HCT116 (cell line): Measurements from ENCODE around the gene PXMP4. TPM values are rescaled to one million over a fixed set of nuclear protein-coding genes. Genes with fewer than 3 reads are reported as not detected.

Experiments used
- ATAC-seq: fragments of 200-7000 bp; cut with Tn5 transposase; 2 replicates; pipeline ENCODE4 v1.9.1; 2020; ENCODE audit warnings: mild to moderate bottlenecking, moderate library complexity
- BruUV-seq: library from RNA; stranded (reverse); fragments of 400-500 nt; replicated peaks from 2 replicates; lab custom pipeline; 2021; lab: Mats Ljungman, UMichigan
- CTCF ChIA-PET: fragments of 300-600 bp; sonication (Branson Sonifier 250); formaldehyde crosslinking; loops from one replicate; lab custom pipeline; 2021; ENCODE audit warnings: antibody characterized with exemption; lab: Charles Lee
- POLR2A ChIA-PET: fragments of 300-600, 350-600 bp; sonication (Branson Sonifier 250); formaldehyde crosslinking; loops from one replicate; lab custom pipeline; 2021; ENCODE audit warnings: antibody characterized with exemption; lab: Charles Lee
- RAD21 ChIA-PET, 2 experiments: fragments of 300-600 bp; sonication (Branson Sonifier 250); formaldehyde crosslinking; loops; one replicate each; lab custom pipeline; 2023; ENCODE audit warnings: low total read pairs in 2 of 2; ENCODE audit not compliant: uncharacterized antibody in 2 of 2, unreplicated experiment in 2 of 2, low non-redundant PET in 1 of 2; lab: Charles Lee
- DNase-seq: peaks from one replicate; pipeline ENCODE4 v3.0.0-alpha.2; 2010; ENCODE audit warnings: low read depth, low spot score
- H2AFZ ChIP-seq: fragments of 200-600 bp; shearing (Covaris generic), sonication (generic); 2 replicates; pipeline ENCODE4 v1.6.1; 2017; ENCODE audit warnings: low read depth, mixed run types, mixed read lengths, antibody characterized with exemption, low read length; ENCODE audit not compliant: poor library complexity, severe bottlenecking
- H3K27ac ChIP-seq: 2 replicates; pipeline ENCODE4 v1.5.1; 2012; ENCODE audit warnings: low read depth, low read length
- H3K27me3 ChIP-seq: fragments of 200-600 bp; sonication (generic); 2 replicates; pipeline ENCODE4 v1.6.1; 2016; ENCODE audit warnings: mixed run types, low read length, mixed read lengths; ENCODE audit not compliant: insufficient read depth
- H3K36me3 ChIP-seq, 2 experiments: fragments of 200-500 bp in 1 of 2; fragments of 200-600 bp in 1 of 2; sonication (Bioruptor generic) in 1 of 2; sonication (generic) in 1 of 2; 2 replicates each; pipeline versions ENCODE4 v1.5.1 to v1.6.1; 2014 to 2016; ENCODE audit warnings: low read length in 2 of 2, inconsistent platforms in 1 of 2, mixed read lengths in 1 of 2, mixed run types in 1 of 2; ENCODE audit not compliant: insufficient read depth in 2 of 2, control insufficient read depth in 1 of 2
- H3K4me1 ChIP-seq, 2 experiments: fragments of 200-600 bp in 1 of 2; sonication (generic) in 1 of 2; 2 replicates each; pipeline versions ENCODE4 v1.5.1 to v1.6.1; 2012 to 2017; ENCODE audit warnings: low read length in 2 of 2, inconsistent platforms in 1 of 2, mild to moderate bottlenecking in 1 of 2, mixed read lengths in 1 of 2, mixed run types in 1 of 2, moderate library complexity in 1 of 2; ENCODE audit not compliant: insufficient read depth in 2 of 2, control insufficient read depth in 1 of 2
- H3K4me2 ChIP-seq: fragments of 200-600 bp; sonication (generic); 2 replicates; pipeline ENCODE4 v1.6.1; 2017; ENCODE audit warnings: mixed run types, low read length, mixed read lengths
- H3K4me3 ChIP-seq, 2 experiments: fragments of 200-600 bp in 1 of 2; sonication (generic) in 1 of 2; replicated peaks in 1 of 2; 2 replicates each; pipeline ENCODE4 v1.5.1; 2011 to 2016; ENCODE audit warnings: low read length in 2 of 2, control low read depth in 1 of 2, low read depth in 1 of 2, mild to moderate bottlenecking in 1 of 2, mixed read lengths in 1 of 2, mixed run types in 1 of 2
- H3K79me2 ChIP-seq: fragments of 200-600 bp; sonication (generic); 2 replicates; pipeline ENCODE4 v1.6.1; 2017; ENCODE audit warnings: mild to moderate bottlenecking, mixed run types, low read length, moderate library complexity, mixed read lengths; ENCODE audit not compliant: insufficient read depth
- H3K9ac ChIP-seq: fragments of 200-600 bp; sonication (generic); 2 replicates; pipeline ENCODE4 v1.6.1; 2016; ENCODE audit warnings: low read length, mixed read lengths
- H3K9me2 ChIP-seq: fragments of 200-600 bp; sonication (generic), shearing (Covaris generic); 2 replicates; pipeline ENCODE4 v1.6.1; 2017; ENCODE audit warnings: mixed run types, mild to moderate bottlenecking, moderate library complexity; ENCODE audit not compliant: insufficient read depth
- H3K9me3 ChIP-seq, 2 experiments: fragments of 200-500 bp in 1 of 2; fragments of 200-600 bp in 1 of 2; sonication (Bioruptor generic) in 1 of 2; sonication (generic) in 1 of 2; 2 replicates each; pipeline ENCODE4 v1.6.1; 2014 to 2017; ENCODE audit warnings: low read length in 2 of 2, mixed read lengths in 2 of 2, inconsistent platforms in 1 of 2, low read depth in 1 of 2, mild to moderate bottlenecking in 1 of 2, mixed run types in 1 of 2, moderate library complexity in 1 of 2; ENCODE audit not compliant: control insufficient read depth in 1 of 2, insufficient read depth in 1 of 2
- H4K20me1 ChIP-seq: fragments of 200-600 bp; sonication (generic), shearing (Covaris generic); 2 replicates; pipeline ENCODE4 v1.6.1; 2017; ENCODE audit warnings: mixed run types, mild to moderate bottlenecking, moderate library complexity; ENCODE audit not compliant: insufficient read depth
- CBX3 ChIP-seq: IDR thresholded peaks from 2 replicates; pipeline ENCODE4 v1.6.1; 2012; ENCODE audit warnings: low read depth
- CEBPB ChIP-seq: IDR thresholded peaks from 2 replicates; pipeline ENCODE4 v1.6.1; 2012; ENCODE audit warnings: low read depth
- EGR1 ChIP-seq: IDR thresholded peaks from 2 replicates; pipeline ENCODE4 v1.6.1; 2012; ENCODE audit warnings: low read depth
- ELF1 ChIP-seq: IDR thresholded peaks from 2 replicates; pipeline ENCODE4 v1.6.1; 2012; ENCODE audit warnings: low read depth, borderline replicate concordance
- JUND ChIP-seq: IDR thresholded peaks from 2 replicates; pipeline ENCODE4 v1.6.1; 2012
- MAX ChIP-seq: IDR thresholded peaks from 2 replicates; pipeline ENCODE4 v1.6.1; 2012
- POLR2A ChIP-seq: IDR thresholded peaks from 2 replicates; pipeline ENCODE4 v1.7.0; 2011; ENCODE audit warnings: borderline replicate concordance; ENCODE audit not compliant: insufficient read depth, insufficient read length; ENCODE audit errors: extremely low read depth
- POLR2AphosphoS5 ChIP-seq: IDR thresholded peaks from 2 replicates; pipeline ENCODE4 v1.6.1; 2011; ENCODE audit warnings: mild to moderate bottlenecking, low read depth, low read length, moderate library complexity
- SIN3A ChIP-seq: IDR thresholded peaks from 2 replicates; pipeline ENCODE4 v1.6.1; 2012; ENCODE audit warnings: low read depth
- SP1 ChIP-seq: IDR thresholded peaks from 2 replicates; pipeline ENCODE4 v1.6.1; 2012; ENCODE audit warnings: low read depth
- SRF ChIP-seq: IDR thresholded peaks from 2 replicates; pipeline ENCODE4 v1.6.1; 2012; ENCODE audit warnings: low read depth
- YY1 ChIP-seq: IDR thresholded peaks from 2 replicates; pipeline ENCODE4 v1.6.1; 2011; ENCODE audit warnings: low read length, low read depth, moderate library complexity, mild to moderate bottlenecking; ENCODE audit not compliant: insufficient replicate concordance; ENCODE audit errors: extremely low read depth
- ZFX ChIP-seq: fragments of 450-650 bp; IDR thresholded peaks from 2 replicates; pipeline ENCODE4 v1.6.1; 2017
- ZNF274 ChIP-seq: fragments of 200-500 bp; sonication (Bioruptor generic); IDR thresholded peaks from 2 replicates; pipeline ENCODE4 v1.6.1; 2014; ENCODE audit warnings: mild to moderate bottlenecking, low read depth, low read length, inconsistent platforms
- intact Hi-C: fragments of 100-400 bp; cut with micrococcal nuclease; formaldehyde crosslinking; loops from 2 replicates; pipeline ENCODE4 v1.10.0; 2022
- total RNA-seq: library from RNA; stranded (reverse); gene quantifications from one replicate; pipeline ENCODE4 v1.2.1, GENCODE V29; 2021; ENCODE audit not compliant: unreplicated experiment
- TF ChIP-seq, protein P1 (sequence below): IDR thresholded peaks from 2 replicates; pipeline ENCODE4 v1.6.1; 2012; ENCODE audit warnings: low read depth

PXMP4 gene
- total RNA-seq, 1 experiment from 2014 or later: 9.6 TPM

DNA sequence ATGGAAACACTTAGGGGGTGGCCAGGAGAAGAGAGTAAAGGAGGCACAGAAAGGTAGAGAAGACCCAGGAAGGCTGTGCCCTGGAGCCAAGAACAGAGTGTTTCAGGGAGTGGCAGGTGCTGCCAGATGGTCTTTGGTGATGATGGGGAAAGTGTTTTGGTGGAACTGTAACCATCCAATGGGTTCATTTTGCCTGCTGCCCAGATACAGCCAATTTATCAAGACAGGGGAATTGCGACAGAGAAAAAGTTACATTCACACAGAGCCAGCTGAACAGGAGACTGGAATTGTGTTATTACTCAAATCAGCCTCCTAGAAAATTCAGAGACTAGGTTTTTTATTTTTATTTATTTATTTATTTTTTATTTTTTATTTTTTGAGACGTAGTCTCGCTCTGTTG, 16.9 kb upstream of the PXMP4 start:
- intact Hi-C loops: no loop called here
- Histone ChIP-seq H3K9me3 (peaks cover 13 to 14% of the 10 kb centered on the region in 2 experiments; a peak in 2 of 4 replicates), H4K20me1 (no peaks in the 10 kb centered on the region), H3K27ac (no peak overlapping the region), H3K36me3 (no peaks in the 10 kb centered on the region), H3K79me2 (peaks cover 11% of the 10 kb centered on the region; the same call in 1 of the 2 replicates), H3K27me3 (no peaks in the 10 kb centered on the region), H3K9me2 (no peaks in the 10 kb centered on the region), H3K4me2 (no peak overlapping the region), H3K4me3 (no peak overlapping the region), H2AFZ (no peak overlapping the region), H3K4me1 (peaks cover 18 to 24% of the 10 kb centered on the region in 2 experiments), H3K9ac (no peak overlapping the region)
- ChIA-PET CTCF (no interaction called here), POLR2A (no interaction called here), RAD21 (no interaction called here)
- no peak for DNase-seq
- no TSS peak for BruUV-seq
- TF ChIP-seq POLR2A: no peak
- peak; percentile 91 for TF ChIP-seq CBX3
- no peak for ATAC-seq

DNA sequence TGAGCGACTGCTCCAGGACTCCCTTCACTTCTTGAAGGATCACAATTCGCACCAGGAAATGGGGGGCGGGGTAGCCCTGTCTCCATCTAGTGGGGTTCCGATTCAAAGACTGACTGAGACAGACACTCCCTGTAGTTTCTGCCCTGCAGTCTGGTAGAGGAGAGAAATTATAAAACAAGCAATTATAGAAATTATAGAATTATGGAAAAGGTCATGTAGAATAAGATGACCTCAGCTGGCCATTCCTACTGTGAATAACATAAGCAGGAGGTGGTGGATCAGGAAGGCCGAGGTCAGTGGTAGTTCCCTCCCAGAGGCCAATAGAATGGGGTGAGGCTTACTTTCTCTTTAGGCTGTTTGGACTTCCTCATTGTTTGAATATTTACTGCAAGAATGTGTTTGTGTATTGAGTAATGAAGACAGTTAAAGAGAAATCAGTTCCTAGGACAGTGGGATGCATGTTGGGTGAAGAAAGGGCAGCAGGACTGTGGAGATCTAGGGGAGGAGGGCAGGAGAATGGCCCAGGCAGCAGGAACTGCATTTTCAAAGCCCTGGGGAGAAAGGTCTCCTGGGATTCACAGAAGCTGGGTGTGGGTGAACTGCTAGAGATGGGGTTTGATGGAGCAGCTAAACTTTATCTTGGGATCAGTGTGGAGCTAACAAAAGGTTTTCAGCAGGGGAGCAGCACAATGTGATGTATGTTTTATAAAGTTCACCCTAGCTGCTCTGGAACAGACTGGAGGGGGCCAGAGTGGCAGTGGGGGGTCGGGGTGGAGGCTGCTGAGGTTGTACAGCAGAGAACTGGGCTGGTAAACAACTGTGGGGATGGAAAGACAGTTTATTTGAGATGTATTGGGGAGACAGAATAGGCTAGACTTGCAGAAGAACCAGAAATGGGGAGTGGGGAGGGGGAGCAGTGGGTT, 13.8 kb upstream of the PXMP4 start:
- Histone ChIP-seq H3K27ac (peak overlapping the region; percentile 83), H3K27me3 (no peaks in the 10 kb centered on the region), H4K20me1 (no peaks in the 10 kb centered on the region), H3K4me3 (peak overlapping the region; percentile 28 to 81), H3K4me2 (peak overlapping the region; percentile 100), H3K4me1 (peaks cover 23 to 30% of the 10 kb centered on the region in 2 experiments), H3K79me2 (peaks cover 11% of the 10 kb centered on the region; the same call in 1 of the 2 replicates), H3K9me2 (no peaks in the 10 kb centered on the region), H2AFZ (peak overlapping the region; percentile 13), H3K9ac (peak overlapping the region; percentile 84), H3K9me3 (peaks cover 13 to 14% of the 10 kb centered on the region in 2 experiments; a peak in 2 of 4 replicates), H3K36me3 (no peaks in the 10 kb centered on the region)
- BruUV-seq: no TSS peak
- no peak for TF ChIP-seq SRF
- no peak; the same call in 1 of the 2 replicates for TF ChIP-seq CBX3
- no peak for TF ChIP-seq JUND
- TF ChIP-seq ZFX: no peak
- TF ChIP-seq ELF1: no peak; the same call in 1 of the 2 replicates
- 0 out of 2 replicates have a peak, but pooled peaks have one; percentile 36 for TF ChIP-seq SIN3A
- TF ChIP-seq POLR2AphosphoS5: no peak
- no peak for TF ChIP-seq POLR2A
- TF ChIP-seq YY1: no peak
- TF ChIP-seq CEBPB: 0 out of 2 replicates have a peak, but pooled peaks have one; percentile 69
- peak; percentile 52; the same call in 1 of the 2 replicates for TF ChIP-seq SP1
- TF ChIP-seq MAX: peak; percentile 37; the same call in 1 of the 2 replicates
- no peak for TF ChIP-seq ZNF274
- no peak for TF ChIP-seq EGR1
- TF ChIP-seq, protein P1, sequence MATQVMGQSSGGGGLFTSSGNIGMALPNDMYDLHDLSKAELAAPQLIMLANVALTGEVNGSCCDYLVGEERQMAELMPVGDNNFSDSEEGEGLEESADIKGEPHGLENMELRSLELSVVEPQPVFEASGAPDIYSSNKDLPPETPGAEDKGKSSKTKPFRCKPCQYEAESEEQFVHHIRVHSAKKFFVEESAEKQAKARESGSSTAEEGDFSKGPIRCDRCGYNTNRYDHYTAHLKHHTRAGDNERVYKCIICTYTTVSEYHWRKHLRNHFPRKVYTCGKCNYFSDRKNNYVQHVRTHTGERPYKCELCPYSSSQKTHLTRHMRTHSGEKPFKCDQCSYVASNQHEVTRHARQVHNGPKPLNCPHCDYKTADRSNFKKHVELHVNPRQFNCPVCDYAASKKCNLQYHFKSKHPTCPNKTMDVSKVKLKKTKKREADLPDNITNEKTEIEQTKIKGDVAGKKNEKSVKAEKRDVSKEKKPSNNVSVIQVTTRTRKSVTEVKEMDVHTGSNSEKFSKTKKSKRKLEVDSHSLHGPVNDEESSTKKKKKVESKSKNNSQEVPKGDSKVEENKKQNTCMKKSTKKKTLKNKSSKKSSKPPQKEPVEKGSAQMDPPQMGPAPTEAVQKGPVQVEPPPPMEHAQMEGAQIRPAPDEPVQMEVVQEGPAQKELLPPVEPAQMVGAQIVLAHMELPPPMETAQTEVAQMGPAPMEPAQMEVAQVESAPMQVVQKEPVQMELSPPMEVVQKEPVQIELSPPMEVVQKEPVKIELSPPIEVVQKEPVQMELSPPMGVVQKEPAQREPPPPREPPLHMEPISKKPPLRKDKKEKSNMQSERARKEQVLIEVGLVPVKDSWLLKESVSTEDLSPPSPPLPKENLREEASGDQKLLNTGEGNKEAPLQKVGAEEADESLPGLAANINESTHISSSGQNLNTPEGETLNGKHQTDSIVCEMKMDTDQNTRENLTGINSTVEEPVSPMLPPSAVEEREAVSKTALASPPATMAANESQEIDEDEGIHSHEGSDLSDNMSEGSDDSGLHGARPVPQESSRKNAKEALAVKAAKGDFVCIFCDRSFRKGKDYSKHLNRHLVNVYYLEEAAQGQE: no peak
- intact Hi-C loops: no loop called here
- DNase-seq (no peak), ATAC-seq (peak; percentile 18; the same call in 1 of the 2 replicates)
- ChIA-PET RAD21 (no interaction called here), POLR2A (interaction anchor here (1.2 kb wide), 1 partner anchor 14 kb away, joined by 4 read pairs; the partner anchor contains the start of gene PXMP4), CTCF (interaction anchor here (0.6 kb wide), 1 partner anchor 401 kb away, joined by 4 read pairs; no protein-coding TSS in a partner anchor)
